AG09309 (cell line): ENCODE measurements around the gene IDI2.

Source experiments
- DNase-seq: peaks from one replicate; pipeline ENCODE4 v3.0.0-alpha.2; 2010; ENCODE audit warnings: low read depth
- H3K4me3 ChIP-seq: 2 replicates; pipeline ENCODE4 v1.5.1; 2011; ENCODE audit warnings: mild to moderate bottlenecking, low read depth, low read length, moderate library complexity; ENCODE audit not compliant: control insufficient read depth
- TF ChIP-seq, protein P1 (sequence below): IDR thresholded peaks from 2 replicates; pipeline ENCODE4 v1.5.1; 2011; ENCODE audit warnings: mild to moderate bottlenecking, low read depth, low read length, inconsistent platforms; ENCODE audit not compliant: insufficient read depth, control insufficient read depth; ENCODE audit errors: missing control alignments

The IDI2 gene

DNA sequence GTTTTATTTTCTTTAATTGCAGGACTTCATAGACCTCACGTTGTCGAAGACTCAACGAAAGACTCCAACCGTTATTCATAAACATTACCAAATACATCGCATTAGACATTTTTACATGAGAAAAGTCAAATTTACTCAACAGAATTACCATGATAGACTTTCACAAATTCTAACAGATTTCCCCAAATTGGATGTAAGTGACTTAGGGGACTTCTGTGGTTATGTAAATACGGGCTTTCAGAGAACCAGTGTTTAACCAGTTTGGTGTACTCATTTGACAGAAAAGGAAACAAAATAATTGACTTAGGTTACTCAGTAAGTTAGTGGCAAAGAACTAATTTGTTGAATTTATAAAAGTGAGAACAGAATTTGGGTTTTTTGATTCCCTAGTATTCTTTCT, 33.2 kb downstream of the IDI2 start:
- no peak for DNase-seq
- TF ChIP-seq, protein P1, sequence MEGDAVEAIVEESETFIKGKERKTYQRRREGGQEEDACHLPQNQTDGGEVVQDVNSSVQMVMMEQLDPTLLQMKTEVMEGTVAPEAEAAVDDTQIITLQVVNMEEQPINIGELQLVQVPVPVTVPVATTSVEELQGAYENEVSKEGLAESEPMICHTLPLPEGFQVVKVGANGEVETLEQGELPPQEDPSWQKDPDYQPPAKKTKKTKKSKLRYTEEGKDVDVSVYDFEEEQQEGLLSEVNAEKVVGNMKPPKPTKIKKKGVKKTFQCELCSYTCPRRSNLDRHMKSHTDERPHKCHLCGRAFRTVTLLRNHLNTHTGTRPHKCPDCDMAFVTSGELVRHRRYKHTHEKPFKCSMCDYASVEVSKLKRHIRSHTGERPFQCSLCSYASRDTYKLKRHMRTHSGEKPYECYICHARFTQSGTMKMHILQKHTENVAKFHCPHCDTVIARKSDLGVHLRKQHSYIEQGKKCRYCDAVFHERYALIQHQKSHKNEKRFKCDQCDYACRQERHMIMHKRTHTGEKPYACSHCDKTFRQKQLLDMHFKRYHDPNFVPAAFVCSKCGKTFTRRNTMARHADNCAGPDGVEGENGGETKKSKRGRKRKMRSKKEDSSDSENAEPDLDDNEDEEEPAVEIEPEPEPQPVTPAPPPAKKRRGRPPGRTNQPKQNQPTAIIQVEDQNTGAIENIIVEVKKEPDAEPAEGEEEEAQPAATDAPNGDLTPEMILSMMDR: no peak
- no peak overlapping the region for H3K4me3 ChIP-seq

DNA sequence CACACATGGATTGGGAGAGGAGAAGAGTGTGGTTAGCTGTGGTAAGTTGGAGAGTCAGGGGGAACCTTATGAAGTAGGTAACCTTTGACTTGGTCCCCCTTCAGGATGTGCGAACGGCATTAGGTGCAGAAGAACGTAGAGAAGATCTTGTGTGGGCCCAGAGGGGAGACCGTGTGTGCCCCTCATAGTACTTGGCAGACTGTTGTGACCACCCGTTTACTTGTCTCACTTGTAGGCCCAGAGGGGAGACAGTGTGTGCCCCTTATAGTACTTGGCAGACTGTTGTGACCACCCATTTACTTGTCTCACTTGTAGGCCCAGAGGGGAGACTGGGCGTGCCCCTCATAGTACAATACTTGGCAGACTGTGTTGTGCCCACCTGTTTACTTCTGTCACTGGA, 34.9 kb downstream of the IDI2 start:
- no peak overlapping the region for H3K4me3 ChIP-seq
- no peak for DNase-seq
- TF ChIP-seq, protein P1: no peak

DNA sequence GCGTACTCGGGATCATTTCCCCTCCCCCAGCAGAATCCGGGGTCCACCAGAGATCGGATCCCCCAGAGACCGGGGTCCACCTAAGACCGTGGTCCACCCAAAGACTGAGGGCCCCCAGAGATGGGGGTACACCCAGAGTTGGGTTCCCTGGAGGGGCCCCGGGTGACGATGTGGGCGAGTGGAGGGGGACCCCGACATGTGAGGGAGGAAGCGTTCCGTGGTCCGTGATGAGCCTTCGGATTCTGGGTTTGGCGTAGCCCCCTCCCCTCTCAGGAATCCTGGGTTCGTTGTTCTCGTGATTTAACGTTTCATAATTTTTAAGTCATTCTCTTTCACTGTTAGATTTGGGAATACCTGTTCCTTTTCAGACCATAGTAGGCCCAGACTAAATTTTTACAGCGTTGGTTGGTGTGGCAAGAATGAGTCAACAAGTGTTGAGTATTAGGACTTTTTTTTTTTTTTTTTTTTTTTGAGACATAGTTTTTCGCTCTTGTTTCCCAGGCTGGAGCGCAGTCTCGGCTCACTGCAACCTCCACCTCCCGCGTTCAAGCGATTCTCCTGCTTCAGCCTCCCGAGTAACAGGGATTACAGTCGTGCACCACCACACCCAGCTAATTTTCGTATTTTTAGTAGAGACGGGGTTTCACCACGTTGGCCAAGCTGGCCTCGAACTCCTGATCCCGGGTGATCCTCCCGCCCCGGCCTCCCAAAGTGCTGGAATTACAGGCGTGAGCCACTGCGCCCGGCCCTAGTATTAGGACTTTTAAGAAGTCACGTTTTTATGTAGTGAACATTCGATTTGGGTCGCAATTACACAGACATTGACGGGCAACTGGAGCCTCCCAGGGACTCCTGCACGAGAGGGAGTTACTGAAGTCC, 36.8 kb downstream of the IDI2 start:
- TF ChIP-seq, protein P1: no peak
- H3K4me3 ChIP-seq: peak overlapping the region; percentile 96
- no peak for DNase-seq

DNA sequence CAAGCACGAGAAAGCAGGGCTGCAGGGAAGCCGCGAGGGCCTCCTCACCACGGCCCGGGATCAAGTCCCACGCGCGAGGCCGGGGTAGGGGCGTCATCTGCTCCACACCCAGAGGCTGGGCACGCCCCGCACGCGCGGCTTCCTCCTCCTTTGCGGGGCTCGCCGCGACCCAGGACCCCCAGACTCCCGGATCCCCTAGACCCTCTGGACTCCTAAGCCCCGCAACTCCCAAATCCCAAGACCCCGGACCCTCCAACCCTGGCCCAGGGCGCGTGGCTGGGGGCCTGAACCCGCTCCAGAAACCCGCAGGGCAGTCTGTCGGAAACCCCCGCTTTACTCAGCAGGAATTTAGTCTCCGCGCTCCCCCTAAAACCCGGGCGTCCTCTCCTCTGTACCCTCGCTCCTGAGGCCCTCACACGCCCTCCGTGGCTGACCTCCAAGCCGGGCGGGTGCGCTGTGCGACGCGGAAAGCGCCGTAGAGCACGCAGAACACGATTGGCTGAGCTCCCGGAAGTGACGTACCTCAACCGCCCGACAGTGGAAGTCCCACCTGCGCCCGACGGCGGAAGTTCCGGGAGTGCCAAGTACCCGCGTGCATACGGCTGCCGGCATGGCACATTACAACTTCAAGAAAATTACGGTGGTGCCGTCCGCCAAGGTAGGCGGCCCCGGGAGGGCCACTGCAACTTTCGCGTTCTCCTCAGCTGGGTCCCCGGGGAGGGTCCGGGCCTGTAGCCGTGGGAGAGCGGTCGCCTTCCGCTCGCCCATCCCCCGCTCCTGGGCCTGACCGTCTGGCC, 37.6 kb downstream of the IDI2 start, which contains the start of gene GTPBP4:
Gene GTPBP4 (plus strand): TSS at position 565 of the 797 bp plus-strand sequence. CDS start 46 bp downstream, at position 611.
- H3K4me3 ChIP-seq: peak within 1 kb of the TSS; percentile 96
- TF ChIP-seq, protein P1: peak; percentile 7
- peak; percentile 87 for DNase-seq

DNA sequence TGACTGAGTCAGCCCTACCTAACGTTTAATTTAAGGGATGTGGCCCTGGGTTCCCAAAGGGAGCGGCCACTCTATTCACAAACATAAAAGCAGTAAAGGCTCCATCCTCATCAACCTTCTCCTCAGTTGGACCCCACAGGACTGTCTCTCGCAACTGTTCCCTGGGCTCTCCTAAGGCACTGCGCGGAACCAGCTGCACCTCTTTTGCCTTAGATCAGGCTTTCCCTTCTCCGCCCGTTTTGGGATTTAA, 38.1 kb downstream of the IDI2 start:
- no peak for DNase-seq
- H3K4me3 ChIP-seq: peak overlapping the region; percentile 96

DNA sequence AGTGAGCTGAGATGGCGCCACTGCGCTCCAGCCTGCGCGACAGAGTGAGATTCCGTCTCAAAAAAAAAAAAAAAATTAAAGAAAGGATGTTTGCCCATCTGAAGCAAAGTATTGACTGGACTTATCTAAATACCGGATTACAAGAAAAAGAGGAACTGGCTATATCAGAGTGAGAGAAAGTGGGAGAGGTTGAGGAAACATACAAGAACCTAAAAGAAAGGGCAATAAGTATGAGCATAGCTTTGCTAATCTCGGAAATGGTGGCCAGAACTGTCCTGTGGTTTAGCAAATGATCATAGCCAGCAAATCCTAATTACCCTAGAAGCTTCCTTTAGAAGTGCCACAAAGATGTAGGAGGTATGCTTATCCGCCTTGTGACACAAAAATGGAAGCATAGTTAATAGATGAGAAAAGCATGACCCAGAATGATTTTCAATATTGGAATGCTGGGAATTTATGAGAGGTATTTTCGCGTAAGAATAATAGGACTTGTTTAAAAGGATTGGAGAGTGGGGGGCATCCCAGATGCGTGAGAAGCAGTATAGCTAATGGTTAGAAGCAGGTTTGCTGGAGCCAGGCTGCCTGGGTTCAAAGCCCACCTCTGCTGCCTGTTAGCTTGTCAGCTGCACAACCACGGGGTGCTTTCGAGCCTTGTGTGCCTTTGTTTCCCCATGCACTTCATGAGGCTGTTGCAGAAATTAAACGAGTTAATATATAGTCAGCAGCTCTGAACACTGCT, 38.6 kb downstream of the IDI2 start:
- peak overlapping the region; percentile 96 for H3K4me3 ChIP-seq
- peak; percentile 50 for DNase-seq
- TF ChIP-seq, protein P1: no peak

More for the DNA sequence above, 38.1 kb downstream of the IDI2 start:
- TF ChIP-seq, protein P1: no peak
